ENCODE results near the gene PIP5K1B. TPM values are rescaled to one million over a fixed set of nuclear protein-coding genes. Genes with fewer than 3 reads are reported as not detected.

The PIP5K1B gene
- total RNA-seq, 1 experiment from 2014 or later = not detected

DNA sequence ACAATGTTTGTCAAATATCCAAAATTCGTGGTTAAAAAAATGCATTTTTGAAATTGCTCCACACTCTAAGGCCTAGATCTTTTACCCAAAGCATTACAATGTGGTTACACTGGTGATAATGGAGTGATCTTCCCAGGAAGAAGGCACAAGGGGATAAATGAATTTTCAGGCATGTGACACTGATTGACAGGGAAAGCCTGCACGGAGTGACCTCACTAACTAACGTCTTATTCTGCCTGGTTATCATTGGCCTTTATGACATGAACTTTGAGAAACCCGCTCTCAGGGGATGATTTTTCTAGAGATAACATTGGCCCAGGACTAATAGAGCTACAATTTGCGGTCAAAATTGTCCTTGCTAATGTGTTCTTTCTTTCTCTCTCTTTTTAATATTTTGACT, 171.2 kb downstream of the PIP5K1B start:
- TF ChIP-seq, protein P1, sequence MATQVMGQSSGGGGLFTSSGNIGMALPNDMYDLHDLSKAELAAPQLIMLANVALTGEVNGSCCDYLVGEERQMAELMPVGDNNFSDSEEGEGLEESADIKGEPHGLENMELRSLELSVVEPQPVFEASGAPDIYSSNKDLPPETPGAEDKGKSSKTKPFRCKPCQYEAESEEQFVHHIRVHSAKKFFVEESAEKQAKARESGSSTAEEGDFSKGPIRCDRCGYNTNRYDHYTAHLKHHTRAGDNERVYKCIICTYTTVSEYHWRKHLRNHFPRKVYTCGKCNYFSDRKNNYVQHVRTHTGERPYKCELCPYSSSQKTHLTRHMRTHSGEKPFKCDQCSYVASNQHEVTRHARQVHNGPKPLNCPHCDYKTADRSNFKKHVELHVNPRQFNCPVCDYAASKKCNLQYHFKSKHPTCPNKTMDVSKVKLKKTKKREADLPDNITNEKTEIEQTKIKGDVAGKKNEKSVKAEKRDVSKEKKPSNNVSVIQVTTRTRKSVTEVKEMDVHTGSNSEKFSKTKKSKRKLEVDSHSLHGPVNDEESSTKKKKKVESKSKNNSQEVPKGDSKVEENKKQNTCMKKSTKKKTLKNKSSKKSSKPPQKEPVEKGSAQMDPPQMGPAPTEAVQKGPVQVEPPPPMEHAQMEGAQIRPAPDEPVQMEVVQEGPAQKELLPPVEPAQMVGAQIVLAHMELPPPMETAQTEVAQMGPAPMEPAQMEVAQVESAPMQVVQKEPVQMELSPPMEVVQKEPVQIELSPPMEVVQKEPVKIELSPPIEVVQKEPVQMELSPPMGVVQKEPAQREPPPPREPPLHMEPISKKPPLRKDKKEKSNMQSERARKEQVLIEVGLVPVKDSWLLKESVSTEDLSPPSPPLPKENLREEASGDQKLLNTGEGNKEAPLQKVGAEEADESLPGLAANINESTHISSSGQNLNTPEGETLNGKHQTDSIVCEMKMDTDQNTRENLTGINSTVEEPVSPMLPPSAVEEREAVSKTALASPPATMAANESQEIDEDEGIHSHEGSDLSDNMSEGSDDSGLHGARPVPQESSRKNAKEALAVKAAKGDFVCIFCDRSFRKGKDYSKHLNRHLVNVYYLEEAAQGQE (IDR thresholded peaks at IDR 0.05; ENCODE audit: insufficient read depth in 1 of 2, low read depth in 2 of 2, low read length in 1 of 2) = no peak
- TF ChIP-seq POLR2AphosphoS5 (IDR thresholded peaks at IDR 0.05; ENCODE audit: low read depth, low read length) (no peak), SIN3A (IDR thresholded peaks at IDR 0.05; ENCODE audit: borderline replicate concordance, insufficient read depth, low read depth, low read length) (no peak), TCF7L2 (IDR thresholded peaks at IDR 0.05; ENCODE audit: low read depth, low read length) (no peak)
- TF ChIP-seq, protein P2, sequence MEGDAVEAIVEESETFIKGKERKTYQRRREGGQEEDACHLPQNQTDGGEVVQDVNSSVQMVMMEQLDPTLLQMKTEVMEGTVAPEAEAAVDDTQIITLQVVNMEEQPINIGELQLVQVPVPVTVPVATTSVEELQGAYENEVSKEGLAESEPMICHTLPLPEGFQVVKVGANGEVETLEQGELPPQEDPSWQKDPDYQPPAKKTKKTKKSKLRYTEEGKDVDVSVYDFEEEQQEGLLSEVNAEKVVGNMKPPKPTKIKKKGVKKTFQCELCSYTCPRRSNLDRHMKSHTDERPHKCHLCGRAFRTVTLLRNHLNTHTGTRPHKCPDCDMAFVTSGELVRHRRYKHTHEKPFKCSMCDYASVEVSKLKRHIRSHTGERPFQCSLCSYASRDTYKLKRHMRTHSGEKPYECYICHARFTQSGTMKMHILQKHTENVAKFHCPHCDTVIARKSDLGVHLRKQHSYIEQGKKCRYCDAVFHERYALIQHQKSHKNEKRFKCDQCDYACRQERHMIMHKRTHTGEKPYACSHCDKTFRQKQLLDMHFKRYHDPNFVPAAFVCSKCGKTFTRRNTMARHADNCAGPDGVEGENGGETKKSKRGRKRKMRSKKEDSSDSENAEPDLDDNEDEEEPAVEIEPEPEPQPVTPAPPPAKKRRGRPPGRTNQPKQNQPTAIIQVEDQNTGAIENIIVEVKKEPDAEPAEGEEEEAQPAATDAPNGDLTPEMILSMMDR (IDR thresholded peaks at IDR 0.05) = no peak
- BruUV-seq (replicated peaks) = no TSS peak
- intact Hi-C loops (cut with micrococcal nuclease; ENCODE audit: unreplicated experiment) = no loop called here

DNA sequence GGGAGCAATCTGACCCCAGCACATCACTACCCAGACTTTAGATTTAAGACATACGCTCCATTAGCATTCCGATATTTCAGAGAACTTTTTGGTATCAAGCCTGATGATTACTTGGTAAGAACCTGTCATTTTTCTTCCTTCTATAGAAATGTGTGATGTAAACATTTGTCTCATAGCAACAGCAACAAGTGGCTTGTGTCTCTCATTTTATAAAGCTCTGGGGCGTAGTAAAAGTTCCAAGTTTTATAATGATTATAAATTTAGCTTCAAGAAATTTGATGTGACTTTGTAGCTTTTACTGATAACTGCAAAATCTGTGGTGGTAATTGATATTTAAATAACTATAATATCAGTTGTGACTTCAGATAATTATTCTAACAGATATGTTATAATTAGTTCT, 171.6 kb downstream of the PIP5K1B start:
- no peak for ATAC-seq
- in situ Hi-C loops (cut with HindIII; ENCODE audit: low pct_unique_long_range_greater_than_20kb, low sequenced_read_pairs) = no loop called here

More for the DNA sequence above, 171.2 kb downstream of the PIP5K1B start:
- H3K27me3 ChIP-seq (ENCODE audit: control insufficient read depth, insufficient read depth, low read length) = no peaks in the 10 kb centered on the region
- H3K36me3 ChIP-seq (ENCODE audit: control insufficient read depth, insufficient read depth, low read length) = no peaks in the 10 kb centered on the region
- H3K27ac ChIP-seq (ENCODE audit: low read length) = no peak overlapping the region
- no peaks in the 10 kb centered on the region for H3K9me3 ChIP-seq (ENCODE audit: control insufficient read depth, insufficient read depth, low read depth, low read length)
- DNase-seq (ENCODE audit: low read depth, low spot score) = no peak
- POLR2A ChIA-PET = no interaction called here
- in situ Hi-C loops (cut with HindIII; ENCODE audit: low pct_unique_long_range_greater_than_20kb, low sequenced_read_pairs) = no loop called here
- CTCF ChIA-PET = no interaction called here
- H3K4me1 ChIP-seq (ENCODE audit: control insufficient read depth, insufficient read depth, low read length) = no peaks in the 10 kb centered on the region
- H3K4me3 ChIP-seq (ENCODE audit: low read depth in 2 of 2, low read length in 2 of 2) = no peak overlapping the region
- no peak for ATAC-seq

More for the DNA sequence above, 171.6 kb downstream of the PIP5K1B start:
- CTCF ChIA-PET = no interaction called here
- intact Hi-C loops (cut with micrococcal nuclease; ENCODE audit: unreplicated experiment) = no loop called here
- no peak overlapping the region for H3K4me3 ChIP-seq (ENCODE audit: low read depth in 2 of 2, low read length in 2 of 2)
- no peaks in the 10 kb centered on the region for H3K9me3 ChIP-seq (ENCODE audit: control insufficient read depth, insufficient read depth, low read depth, low read length)
- no peak overlapping the region for H3K27ac ChIP-seq (ENCODE audit: low read length)
- no peaks in the 10 kb centered on the region for H3K36me3 ChIP-seq (ENCODE audit: control insufficient read depth, insufficient read depth, low read length)
- TF ChIP-seq, protein P2 (IDR thresholded peaks at IDR 0.05) = no peak
- no peak for TF ChIP-seq TCF7L2 (IDR thresholded peaks at IDR 0.05; ENCODE audit: low read depth, low read length)
- TF ChIP-seq POLR2AphosphoS5 (IDR thresholded peaks at IDR 0.05; ENCODE audit: low read depth, low read length) = no peak
- TF ChIP-seq, protein P1 (IDR thresholded peaks at IDR 0.05; ENCODE audit: insufficient read depth in 1 of 2, low read depth in 2 of 2, low read length in 1 of 2) = no peak
- TF ChIP-seq SIN3A (IDR thresholded peaks at IDR 0.05; ENCODE audit: borderline replicate concordance, insufficient read depth, low read depth, low read length) = no peak
- no peak for DNase-seq (ENCODE audit: low read depth, low spot score)
- POLR2A ChIA-PET = no interaction called here
- no peaks in the 10 kb centered on the region for H3K27me3 ChIP-seq (ENCODE audit: control insufficient read depth, insufficient read depth, low read length)
- BruUV-seq (replicated peaks) = no TSS peak
- H3K4me1 ChIP-seq (ENCODE audit: control insufficient read depth, insufficient read depth, low read length) = no peaks in the 10 kb centered on the region
